SK-N-SH treated with all-trans-retinoic acid at 6 μM for 48 hours (cell line): ENCODE results near the gene MT4.
A peak's percentile ranks its signal among the peaks of the same experiment; 100 is the strongest.

Experiments
- ATAC-seq: fragments of 200-7000 bp; cut with Tn5 transposase; 3 replicates; pipeline ENCODE4 v1.9.1; 2020; ENCODE audit warnings: mild to moderate bottlenecking, moderate library complexity
- ARNTL ChIP-seq: fragments of 450-650 bp; formaldehyde crosslinking; IDR thresholded peaks from 2 replicates; pipeline ENCODE4 v1.5.0; 2020; ENCODE audit warnings: low read depth, mild to moderate bottlenecking, moderate library complexity, borderline replicate concordance
- BACH2 ChIP-seq: fragments of 250-450 bp; sonication (Bioruptor Pico); IDR thresholded peaks from 2 replicates; pipeline ENCODE4 v1.9.0; 2021; ENCODE audit warnings: mild to moderate bottlenecking, borderline replicate concordance
- CSDC2 ChIP-seq: fragments of 250-450 bp; sonication (Bioruptor Pico); IDR thresholded peaks from 2 replicates; pipeline ENCODE4 v1.5.0; 2020; ENCODE audit warnings: mild to moderate bottlenecking, moderate library complexity
- ESRRG ChIP-seq: fragments of 250-450 bp; sonication (Bioruptor Pico); IDR thresholded peaks from 2 replicates; pipeline ENCODE4 v1.6.1; 2021; ENCODE audit warnings: mild to moderate bottlenecking
- GLIS3 ChIP-seq: fragments of 250-450 bp; sonication (Bioruptor Pico); IDR thresholded peaks from 2 replicates; pipeline ENCODE4 v1.5.0; 2020; ENCODE audit warnings: mild to moderate bottlenecking, moderate library complexity
- ISL1 ChIP-seq: fragments of 250-450 bp; sonication (Bioruptor Pico); IDR thresholded peaks from 2 replicates; pipeline ENCODE4 v2.1.2; 2022; ENCODE audit warnings: mild to moderate bottlenecking, moderate library complexity
- OSR1 ChIP-seq: fragments of 250-450 bp; sonication (Bioruptor Pico); IDR thresholded peaks from 2 replicates; pipeline ENCODE4 v1.8.0; 2022; ENCODE audit warnings: moderate library complexity, mild to moderate bottlenecking, inconsistent platforms
- PATZ1 ChIP-seq: fragments of 250-450 bp; sonication (Bioruptor Pico); IDR thresholded peaks from 2 replicates; pipeline ENCODE4 v1.8.0; 2020; ENCODE audit warnings: mild to moderate bottlenecking, moderate library complexity, borderline replicate concordance
- PPARA ChIP-seq: fragments of 250-450 bp; sonication (Bioruptor Pico); IDR thresholded peaks from 2 replicates; pipeline ENCODE4 v1.5.0; 2020; ENCODE audit warnings: mild to moderate bottlenecking, borderline replicate concordance
- SNAI2 ChIP-seq: fragments of 250-450 bp; sonication (Bioruptor Pico); IDR thresholded peaks from 2 replicates; pipeline ENCODE4 v1.5.0; 2020; ENCODE audit warnings: mild to moderate bottlenecking, moderate library complexity
- TCF4 ChIP-seq: fragments of 250-450 bp; sonication (Bioruptor Pico); IDR thresholded peaks from 2 replicates; pipeline ENCODE4 v1.8.0; 2021; ENCODE audit warnings: mild to moderate bottlenecking, moderate library complexity, borderline replicate concordance
- TOX ChIP-seq: fragments of 250-450 bp; sonication (Bioruptor Pico); IDR thresholded peaks from 2 replicates; pipeline ENCODE4 v1.8.0; 2021; ENCODE audit warnings: mild to moderate bottlenecking, moderate library complexity, borderline replicate concordance
- TSHZ2 ChIP-seq: fragments of 250-450 bp; sonication (Bioruptor Pico); IDR thresholded peaks from 2 replicates; pipeline ENCODE4 v1.5.0; 2020; ENCODE audit warnings: mild to moderate bottlenecking, moderate library complexity
- ZFP3 ChIP-seq: fragments of 250-450 bp; sonication (Bioruptor Pico); IDR thresholded peaks from 2 replicates; pipeline ENCODE4 v1.5.0; 2020; ENCODE audit warnings: mild to moderate bottlenecking, moderate library complexity
- ZFP30 ChIP-seq: fragments of 450-650 bp; formaldehyde crosslinking; IDR thresholded peaks from 2 replicates; pipeline ENCODE4 v1.5.0; 2022; ENCODE audit warnings: mild to moderate bottlenecking, moderate library complexity
- ZNF565 ChIP-seq: fragments of 450-650 bp; formaldehyde crosslinking; conservative IDR thresholded peaks from 2 replicates; pipeline ENCODE4 v1.5.0; 2020; ENCODE audit warnings: low read depth, mild to moderate bottlenecking, moderate library complexity
- ZNF8 ChIP-seq: fragments of 450-650 bp; formaldehyde crosslinking; IDR thresholded peaks from 2 replicates; pipeline ENCODE4 v1.5.0; 2020; ENCODE audit warnings: mild to moderate bottlenecking, moderate library complexity
- TF ChIP-seq, protein P1 (sequence below): fragments of 250-450 bp; sonication (Bioruptor Pico); IDR thresholded peaks from 2 replicates; pipeline ENCODE4 v1.8.0; 2021; ENCODE audit warnings: low read depth, mild to moderate bottlenecking, moderate library complexity, borderline replicate concordance
- TF ChIP-seq, protein P2 (sequence below): fragments of 250-450 bp; sonication (Bioruptor Pico); IDR thresholded peaks from 2 replicates; pipeline ENCODE4 v1.5.1; 2020; ENCODE audit warnings: low read depth, mild to moderate bottlenecking, moderate library complexity
- TF ChIP-seq, protein P3 (sequence below): fragments of 250-450 bp; sonication (Bioruptor Pico); IDR thresholded peaks from 2 replicates; pipeline ENCODE4 v1.5.1; 2021; ENCODE audit warnings: mild to moderate bottlenecking, moderate library complexity

The MT4 gene

DNA sequence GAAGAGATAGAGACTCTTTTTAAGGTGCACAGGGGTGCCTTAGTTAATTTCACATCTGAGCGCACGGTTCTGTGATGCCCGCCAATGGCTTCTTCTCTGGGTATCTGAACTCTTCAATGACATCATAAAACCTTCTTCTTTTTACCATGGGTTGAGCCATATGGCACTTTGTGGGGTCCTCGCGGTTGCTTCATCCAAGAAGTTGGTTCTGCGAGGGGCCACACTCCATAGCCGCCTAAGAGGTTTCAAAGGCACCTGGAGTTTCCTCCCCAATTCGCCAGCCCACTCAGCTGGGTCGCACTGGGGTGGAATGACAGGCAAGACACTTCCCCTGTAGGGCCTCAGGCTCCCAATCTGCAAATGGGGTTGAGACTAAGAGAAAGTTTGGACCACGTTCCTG, 10.4 kb upstream of the MT4 start:
- TF ChIP-seq PATZ1 (CRISPR knock-in tag): no peak
- TF ChIP-seq CSDC2 (CRISPR knock-in tag): no peak
- TF ChIP-seq, protein P1, sequence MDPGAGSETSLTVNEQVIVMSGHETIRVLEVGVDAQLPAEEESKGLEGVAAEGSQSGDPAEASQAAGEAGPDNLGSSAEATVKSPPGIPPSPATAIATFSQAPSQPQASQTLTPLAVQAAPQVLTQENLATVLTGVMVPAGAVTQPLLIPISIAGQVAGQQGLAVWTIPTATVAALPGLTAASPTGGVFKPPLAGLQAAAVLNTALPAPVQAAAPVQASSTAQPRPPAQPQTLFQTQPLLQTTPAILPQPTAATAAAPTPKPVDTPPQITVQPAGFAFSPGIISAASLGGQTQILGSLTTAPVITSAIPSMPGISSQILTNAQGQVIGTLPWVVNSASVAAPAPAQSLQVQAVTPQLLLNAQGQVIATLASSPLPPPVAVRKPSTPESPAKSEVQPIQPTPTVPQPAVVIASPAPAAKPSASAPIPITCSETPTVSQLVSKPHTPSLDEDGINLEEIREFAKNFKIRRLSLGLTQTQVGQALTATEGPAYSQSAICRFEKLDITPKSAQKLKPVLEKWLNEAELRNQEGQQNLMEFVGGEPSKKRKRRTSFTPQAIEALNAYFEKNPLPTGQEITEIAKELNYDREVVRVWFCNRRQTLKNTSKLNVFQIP (CRISPR knock-in tag): no peak
- no peak for TF ChIP-seq ESRRG (CRISPR knock-in tag)
- TF ChIP-seq TSHZ2: no peak
- TF ChIP-seq PPARA (CRISPR knock-in tag): no peak
- no peak for TF ChIP-seq SNAI2 (CRISPR knock-in tag)
- no peak for TF ChIP-seq ZFP30 (CRISPR knock-in tag)
- TF ChIP-seq GLIS3 (CRISPR knock-in tag): no peak
- no peak for TF ChIP-seq ZNF8
- TF ChIP-seq ZNF565 (CRISPR knock-in tag): no peak
- TF ChIP-seq TCF4 (CRISPR knock-in tag): no peak
- no peak for TF ChIP-seq TOX (CRISPR knock-in tag)
- TF ChIP-seq BACH2 (CRISPR knock-in tag): no peak
- TF ChIP-seq ARNTL (CRISPR knock-in tag): no peak
- TF ChIP-seq ZFP3 (CRISPR knock-in tag): no peak
- no peak for ATAC-seq

DNA sequence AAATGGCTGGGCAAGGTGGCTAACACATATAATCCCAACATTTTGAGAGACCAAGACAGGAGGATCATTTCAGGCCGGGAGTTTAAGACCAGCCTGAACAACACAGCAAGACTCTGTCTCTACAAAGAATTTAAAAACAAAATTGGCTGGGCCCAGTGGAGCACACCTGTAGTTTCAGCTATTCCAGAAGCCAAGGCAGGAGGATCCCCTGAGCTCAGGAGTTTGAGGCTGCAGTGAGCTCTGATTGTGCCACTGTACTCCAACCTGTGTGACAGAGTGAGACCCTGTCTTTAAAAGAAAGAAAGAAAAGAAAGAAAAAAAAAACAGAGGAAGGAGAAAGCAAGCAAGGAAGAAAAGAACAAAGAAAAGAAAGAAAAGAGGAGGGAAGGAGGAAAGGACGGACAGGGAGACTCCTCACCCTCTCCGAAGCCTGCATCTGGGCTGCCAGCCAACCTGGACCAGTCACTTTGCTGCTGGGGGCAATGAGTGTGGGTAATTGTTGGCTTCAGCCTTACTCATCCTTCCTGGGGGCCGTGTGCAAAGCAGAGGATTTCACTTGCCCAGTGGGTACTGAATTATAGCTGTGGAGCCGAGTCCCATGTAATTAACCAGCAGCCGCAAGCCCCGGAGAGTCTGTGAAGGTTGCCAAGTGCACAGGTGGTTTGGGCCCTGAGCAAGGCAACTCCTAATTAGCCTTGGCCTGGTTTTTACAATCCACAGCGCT, 6.7 kb upstream of the MT4 start:
- ATAC-seq: peak; percentile 94

More for the DNA sequence above, 6.7 kb upstream of the MT4 start:
- no peak for TF ChIP-seq ESRRG (CRISPR knock-in tag)
- TF ChIP-seq ARNTL (CRISPR knock-in tag): no peak
- TF ChIP-seq, protein P2, sequence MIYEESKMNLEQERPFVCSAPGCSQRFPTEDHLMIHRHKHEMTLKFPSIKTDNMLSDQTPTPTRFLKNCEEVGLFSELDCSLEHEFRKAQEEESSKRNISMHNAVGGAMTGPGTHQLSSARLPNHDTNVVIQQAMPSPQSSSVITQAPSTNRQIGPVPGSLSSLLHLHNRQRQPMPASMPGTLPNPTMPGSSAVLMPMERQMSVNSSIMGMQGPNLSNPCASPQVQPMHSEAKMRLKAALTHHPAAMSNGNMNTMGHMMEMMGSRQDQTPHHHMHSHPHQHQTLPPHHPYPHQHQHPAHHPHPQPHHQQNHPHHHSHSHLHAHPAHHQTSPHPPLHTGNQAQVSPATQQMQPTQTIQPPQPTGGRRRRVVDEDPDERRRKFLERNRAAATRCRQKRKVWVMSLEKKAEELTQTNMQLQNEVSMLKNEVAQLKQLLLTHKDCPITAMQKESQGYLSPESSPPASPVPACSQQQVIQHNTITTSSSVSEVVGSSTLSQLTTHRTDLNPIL (CRISPR knock-in tag): no peak
- no peak for TF ChIP-seq ZFP30 (CRISPR knock-in tag)
- no peak for TF ChIP-seq TCF4 (CRISPR knock-in tag)
- no peak for TF ChIP-seq ISL1 (CRISPR knock-in tag)
- no peak for TF ChIP-seq OSR1
- no peak for TF ChIP-seq TOX (CRISPR knock-in tag)
- no peak for TF ChIP-seq ZFP3 (CRISPR knock-in tag)
- no peak for TF ChIP-seq SNAI2 (CRISPR knock-in tag)
- no peak for TF ChIP-seq CSDC2 (CRISPR knock-in tag)
- no peak for TF ChIP-seq ZNF565 (CRISPR knock-in tag)
- TF ChIP-seq, protein P3, sequence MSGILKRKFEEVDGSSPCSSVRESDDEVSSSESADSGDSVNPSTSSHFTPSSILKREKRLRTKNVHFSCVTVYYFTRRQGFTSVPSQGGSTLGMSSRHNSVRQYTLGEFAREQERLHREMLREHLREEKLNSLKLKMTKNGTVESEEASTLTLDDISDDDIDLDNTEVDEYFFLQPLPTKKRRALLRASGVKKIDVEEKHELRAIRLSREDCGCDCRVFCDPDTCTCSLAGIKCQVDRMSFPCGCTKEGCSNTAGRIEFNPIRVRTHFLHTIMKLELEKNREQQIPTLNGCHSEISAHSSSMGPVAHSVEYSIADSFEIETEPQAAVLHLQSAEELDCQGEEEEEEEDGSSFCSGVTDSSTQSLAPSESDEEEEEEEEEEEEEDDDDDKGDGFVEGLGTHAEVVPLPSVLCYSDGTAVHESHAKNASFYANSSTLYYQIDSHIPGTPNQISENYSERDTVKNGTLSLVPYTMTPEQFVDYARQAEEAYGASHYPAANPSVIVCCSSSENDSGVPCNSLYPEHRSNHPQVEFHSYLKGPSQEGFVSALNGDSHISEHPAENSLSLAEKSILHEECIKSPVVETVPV (CRISPR knock-in tag): no peak
- TF ChIP-seq, protein P1 (CRISPR knock-in tag): no peak
- no peak for TF ChIP-seq ZNF8
- TF ChIP-seq BACH2 (CRISPR knock-in tag): no peak
- TF ChIP-seq, all 23 proteins: peak for 0
